GM23248 (cell line): ENCODE results near the gene PRLR.

ENCODE experiments used
- EZH2 ChIP-seq: fragments of 200-600 bp; sonication (generic); IDR thresholded peaks from 2 replicates; pipeline ENCODE4 v1.6.1; 2018; ENCODE audit warnings: antibody characterized with exemption, mild to moderate bottlenecking; ENCODE audit not compliant: insufficient read depth, poor library complexity, severe bottlenecking
- EZH2phosphoT487 ChIP-seq: fragments of 200-600 bp; sonication (generic); IDR thresholded peaks from 2 replicates; pipeline ENCODE4 v1.6.1; 2018; ENCODE audit warnings: antibody characterized with exemption, moderate library complexity, mild to moderate bottlenecking, low read depth; ENCODE audit not compliant: insufficient read depth

DNA sequence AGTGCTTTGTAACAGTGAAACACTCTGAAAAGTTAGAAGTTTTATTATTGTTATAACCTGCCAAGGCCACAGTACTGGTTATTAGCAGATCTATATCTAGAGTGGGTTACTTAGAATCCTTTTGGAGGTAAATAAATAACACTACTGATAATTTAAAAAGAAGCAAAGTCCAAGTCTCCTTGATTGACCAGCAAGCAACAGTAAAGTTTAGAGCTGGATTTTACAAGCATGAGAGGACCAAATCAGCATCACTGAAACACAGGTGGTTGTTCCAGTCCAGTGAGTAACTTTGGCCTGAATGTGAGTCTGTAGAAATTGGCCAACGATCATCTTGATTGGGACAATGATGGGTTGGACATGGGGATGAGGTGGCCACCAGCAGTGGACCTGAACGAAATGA, 105.4 kb downstream of the PRLR start:
- TF ChIP-seq EZH2phosphoT487: no peak
- no peak for TF ChIP-seq EZH2
